A549 (cell line): ENCODE results near the gene RECQL.

Source experiments
- CEBPB ChIP-seq, 2 experiments: fragments of >200 bp in 1 of 2; sonication (Bioruptor Twin) in 1 of 2; formaldehyde crosslinking in 1 of 2; IDR thresholded peaks; 2 replicates each; pipeline ENCODE4 v1.6.1; 2012 to 2016
- ESRRA ChIP-seq: fragments of 150-350 bp; IDR thresholded peaks from 2 replicates; pipeline ENCODE4 v1.6.1; 2014; ENCODE audit warnings: mild to moderate bottlenecking, low read length, borderline replicate concordance
- FOXS1 ChIP-seq: fragments of 250-450 bp; sonication (Bioruptor Pico); IDR thresholded peaks from 2 replicates; pipeline ENCODE4 v1.5.0; 2020; ENCODE audit warnings: mild to moderate bottlenecking, moderate library complexity
- TF ChIP-seq, protein P1 (sequence below): IDR thresholded peaks from 2 replicates; pipeline ENCODE4 v1.6.1; 2012
- TF ChIP-seq, protein P2 (sequence below): fragments of >200 bp; sonication (Bioruptor Twin); formaldehyde crosslinking; IDR thresholded peaks from 3 replicates; pipeline ENCODE4 v1.5.1; 2016

DNA sequence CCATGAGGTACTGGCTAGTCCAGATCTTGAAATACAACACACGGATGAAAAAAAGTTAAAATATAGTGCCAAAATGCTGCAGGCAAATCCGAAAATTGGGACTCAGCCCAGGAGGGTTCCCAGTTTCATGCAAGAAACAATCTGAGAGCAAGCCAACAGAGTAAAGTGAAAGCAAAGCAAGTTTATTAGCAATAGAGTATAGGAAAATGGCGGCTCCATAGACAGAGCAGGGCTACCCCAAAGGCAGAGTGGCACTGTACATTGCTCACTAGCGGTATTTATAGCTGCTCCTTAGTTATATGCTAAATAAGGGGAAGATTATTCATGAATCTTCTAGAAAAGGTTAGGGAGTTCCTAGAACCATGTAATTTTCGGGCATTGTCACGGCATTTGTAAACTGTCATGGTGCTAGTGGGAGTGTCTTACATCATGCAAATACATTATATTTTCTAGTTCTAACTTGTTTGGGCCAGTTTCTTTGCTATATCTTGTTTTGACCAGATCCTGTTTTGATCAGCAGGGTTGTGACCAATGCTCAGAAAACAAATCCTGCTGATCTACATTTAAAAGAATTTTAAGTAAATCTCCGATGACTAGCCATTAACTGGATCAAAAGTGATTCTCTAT lies 29.1 kb downstream of the RECQL start:
- TF ChIP-seq CEBPB (IDR thresholded peaks at IDR 0.05): no peak
- TF ChIP-seq, protein P1, sequence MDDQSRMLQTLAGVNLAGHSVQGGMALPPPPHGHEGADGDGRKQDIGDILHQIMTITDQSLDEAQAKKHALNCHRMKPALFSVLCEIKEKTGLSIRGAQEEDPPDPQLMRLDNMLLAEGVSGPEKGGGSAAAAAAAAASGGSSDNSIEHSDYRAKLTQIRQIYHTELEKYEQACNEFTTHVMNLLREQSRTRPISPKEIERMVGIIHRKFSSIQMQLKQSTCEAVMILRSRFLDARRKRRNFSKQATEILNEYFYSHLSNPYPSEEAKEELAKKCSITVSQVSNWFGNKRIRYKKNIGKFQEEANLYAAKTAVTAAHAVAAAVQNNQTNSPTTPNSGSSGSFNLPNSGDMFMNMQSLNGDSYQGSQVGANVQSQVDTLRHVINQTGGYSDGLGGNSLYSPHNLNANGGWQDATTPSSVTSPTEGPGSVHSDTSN: no peak
- TF ChIP-seq, protein P2, sequence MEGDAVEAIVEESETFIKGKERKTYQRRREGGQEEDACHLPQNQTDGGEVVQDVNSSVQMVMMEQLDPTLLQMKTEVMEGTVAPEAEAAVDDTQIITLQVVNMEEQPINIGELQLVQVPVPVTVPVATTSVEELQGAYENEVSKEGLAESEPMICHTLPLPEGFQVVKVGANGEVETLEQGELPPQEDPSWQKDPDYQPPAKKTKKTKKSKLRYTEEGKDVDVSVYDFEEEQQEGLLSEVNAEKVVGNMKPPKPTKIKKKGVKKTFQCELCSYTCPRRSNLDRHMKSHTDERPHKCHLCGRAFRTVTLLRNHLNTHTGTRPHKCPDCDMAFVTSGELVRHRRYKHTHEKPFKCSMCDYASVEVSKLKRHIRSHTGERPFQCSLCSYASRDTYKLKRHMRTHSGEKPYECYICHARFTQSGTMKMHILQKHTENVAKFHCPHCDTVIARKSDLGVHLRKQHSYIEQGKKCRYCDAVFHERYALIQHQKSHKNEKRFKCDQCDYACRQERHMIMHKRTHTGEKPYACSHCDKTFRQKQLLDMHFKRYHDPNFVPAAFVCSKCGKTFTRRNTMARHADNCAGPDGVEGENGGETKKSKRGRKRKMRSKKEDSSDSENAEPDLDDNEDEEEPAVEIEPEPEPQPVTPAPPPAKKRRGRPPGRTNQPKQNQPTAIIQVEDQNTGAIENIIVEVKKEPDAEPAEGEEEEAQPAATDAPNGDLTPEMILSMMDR: no peak
- no peak for TF ChIP-seq FOXS1
- TF ChIP-seq ESRRA: no peak
